ENCODE data around the gene HFM1. TPM values are rescaled to one million over a fixed set of nuclear protein-coding genes. Genes with fewer than 3 reads are reported as not detected.

The HFM1 gene
- total and polyA plus RNA-seq, 9 of the 15 experiments (the other 6 are each of a cell fraction or from before 2014, with no cell fraction given), result 1.5 to 6.4 (median 3.7) TPM

DNA sequence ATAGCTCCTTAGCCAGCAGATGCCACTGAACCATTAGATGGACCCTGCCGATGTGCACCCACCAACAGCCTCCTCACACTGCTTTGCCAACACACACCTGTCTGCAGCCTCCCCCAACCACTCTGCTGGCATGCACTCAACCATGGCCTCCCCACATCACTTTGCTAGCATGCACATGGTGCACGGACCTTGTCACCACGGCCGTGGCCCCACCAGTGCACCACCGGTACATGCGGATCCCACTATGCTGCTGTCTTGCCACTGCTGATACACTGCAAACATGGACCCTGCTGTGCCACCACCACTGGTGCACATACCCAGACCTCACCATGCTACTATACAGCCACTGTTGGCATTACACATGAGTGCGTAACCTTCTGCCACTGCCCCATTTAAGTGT, 66.1 kb downstream of the HFM1 start:
- Histone ChIP-seq H3K4me1 (replicated peaks in 1 of 2; ENCODE audit: control insufficient read depth in 2 of 2, insufficient read depth in 2 of 2, low read length in 2 of 2) (no peaks in the 10 kb centered on the region), H3K9ac (ENCODE audit: insufficient read depth in 1 of 2, low read depth in 2 of 2, low read length in 2 of 2) (no peak overlapping the region; a peak in 1 of 4 replicates), H3K27me3 (ENCODE audit: control insufficient read depth in 2 of 2, insufficient read depth in 2 of 2, low read length in 2 of 2) (no peaks in the 10 kb centered on the region), H3K4me2 (ENCODE audit: insufficient read depth, low read length) (no peak overlapping the region), H3K36me3 (ENCODE audit: control insufficient read depth, insufficient read depth, low read length) (no peaks in the 10 kb centered on the region), H3K79me2 (ENCODE audit: control insufficient read depth, insufficient read depth, low read length) (no peaks in the 10 kb centered on the region), H3K9me3 (replicated peaks; ENCODE audit: control insufficient read depth, insufficient read depth, low read depth, low read length) (no peaks in the 10 kb centered on the region), H3K9me1 (ENCODE audit: control insufficient read depth, insufficient read depth, low read length) (no peaks in the 10 kb centered on the region), H3K4me3 (no peak overlapping the region), H2AFZ (ENCODE audit: low read depth, low read length) (no peak overlapping the region), H4K20me1 (replicated peaks; ENCODE audit: control insufficient read depth, insufficient read depth, low read length) (no peaks in the 10 kb centered on the region), H3K27ac (ENCODE audit: extremely low read depth, low read depth, low read length) (no peak overlapping the region)
- ChIA-PET CTCF (ENCODE audit: low intra/inter-chr PET ratio) (no interaction called here), POLR2A (no interaction called here)
- no peak for TF ChIP-seq MECOM (CRISPR knock-in tag; IDR thresholded peaks at IDR 0.05)
- no peak for TF ChIP-seq ZNF561 (CRISPR knock-in tag; conservative IDR thresholded peaks at IDR 0.05)
- no peak for TF ChIP-seq EZH2 (IDR thresholded peaks at IDR 0.05; ENCODE audit: borderline replicate concordance, low read depth, low read length)
- TF ChIP-seq IFI16 (CRISPR knock-in tag; IDR thresholded peaks at IDR 0.05), result no peak
- no TSS peak for BruUV-seq (replicated peaks)
- FAIRE-seq, result no peak
- in situ Hi-C loops (cut with MboI) (no loop called here), intact Hi-C loops (cut with micrococcal nuclease) (no loop called here)
- no peak for ATAC-seq
- 57% methylated on average over 7 of the region's 7 CpGs for WGBS (ENCODE audit: insufficient coverage, low coverage, missing lambda C conversion rate)
- DNase-seq (ENCODE audit: extremely low read depth in 1 of 4, low spot score in 3 of 4), result no peak

DNA sequence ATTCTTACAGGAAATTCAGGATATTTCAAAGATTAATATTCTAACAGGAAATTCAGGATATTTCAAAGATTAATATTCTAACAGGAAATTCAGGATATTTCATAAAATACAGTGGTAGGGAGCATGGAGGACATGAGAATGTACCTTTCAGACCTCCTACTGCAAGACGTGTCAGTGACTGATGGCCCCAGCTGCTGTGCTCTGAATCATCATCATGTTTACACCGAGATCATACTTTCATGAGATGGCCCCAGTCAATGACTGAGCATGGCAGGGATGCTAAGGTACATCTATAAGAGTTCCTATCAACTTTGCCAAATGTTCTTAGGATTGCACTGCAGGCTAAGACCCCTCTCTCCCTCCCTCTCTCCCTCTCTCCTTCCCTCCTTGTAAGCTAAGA, 69.0 kb downstream of the HFM1 start:
- 5% methylated on average over 2 of the region's 2 CpGs for WGBS (ENCODE audit: insufficient coverage, low coverage, missing lambda C conversion rate)
- CTCF ChIA-PET (ENCODE audit: low intra/inter-chr PET ratio), result no interaction called here

More for the DNA sequence above, 69.0 kb downstream of the HFM1 start:
- POLR2A ChIA-PET, result interaction anchor here (0.9 kb wide), 1 partner anchor 26 kb away, joined by 3 read pairs; no protein-coding TSS in a partner anchor
- no peaks in the 10 kb centered on the region for H3K9me3 ChIP-seq (replicated peaks; ENCODE audit: control insufficient read depth, insufficient read depth, low read depth, low read length)
- DNase-seq (ENCODE audit: extremely low read depth in 1 of 4, low spot score in 3 of 4), result no peak
- no peaks in the 10 kb centered on the region for H3K4me1 ChIP-seq (replicated peaks in 1 of 2; ENCODE audit: control insufficient read depth in 2 of 2, insufficient read depth in 2 of 2, low read length in 2 of 2)
- intact Hi-C loops (cut with micrococcal nuclease) (no loop called here), in situ Hi-C loops (cut with MboI) (no loop called here)
- no TSS peak for BruUV-seq (replicated peaks)
- no peak; the same call in 2 of the 3 replicates for ATAC-seq
- no peak for FAIRE-seq
- H3K36me3 ChIP-seq (ENCODE audit: control insufficient read depth, insufficient read depth, low read length), result no peaks in the 10 kb centered on the region
- H3K4me2 ChIP-seq (ENCODE audit: insufficient read depth, low read length), result no peak overlapping the region
- no peak overlapping the region for H3K9ac ChIP-seq (ENCODE audit: insufficient read depth in 1 of 2, low read depth in 2 of 2, low read length in 2 of 2)
- H3K79me2 ChIP-seq (ENCODE audit: control insufficient read depth, insufficient read depth, low read length), result no peaks in the 10 kb centered on the region
- no peak overlapping the region for H3K4me3 ChIP-seq
- no peak overlapping the region for H3K27ac ChIP-seq (ENCODE audit: extremely low read depth, low read depth, low read length)
- no peak for TF ChIP-seq ZNF589 (CRISPR knock-in tag; IDR thresholded peaks at IDR 0.05; ENCODE audit: low read depth)
- no peak for TF ChIP-seq SRSF3 (IDR thresholded peaks at IDR 0.05; ENCODE audit: insufficient read depth, low read length)
- no peak for TF ChIP-seq TCF7L2 (IDR thresholded peaks at IDR 0.05; ENCODE audit: low read depth, low read length)
- TF ChIP-seq POLR2G (IDR thresholded peaks at IDR 0.05; ENCODE audit: low read depth, low read length), result no peak
- TF ChIP-seq MIER1 (IDR thresholded peaks at IDR 0.05; ENCODE audit: low read depth), result no peak
- TF ChIP-seq GTF2F1 (IDR thresholded peaks at IDR 0.05; ENCODE audit: low read depth, low read length), result no peak
- TF ChIP-seq, protein P1, sequence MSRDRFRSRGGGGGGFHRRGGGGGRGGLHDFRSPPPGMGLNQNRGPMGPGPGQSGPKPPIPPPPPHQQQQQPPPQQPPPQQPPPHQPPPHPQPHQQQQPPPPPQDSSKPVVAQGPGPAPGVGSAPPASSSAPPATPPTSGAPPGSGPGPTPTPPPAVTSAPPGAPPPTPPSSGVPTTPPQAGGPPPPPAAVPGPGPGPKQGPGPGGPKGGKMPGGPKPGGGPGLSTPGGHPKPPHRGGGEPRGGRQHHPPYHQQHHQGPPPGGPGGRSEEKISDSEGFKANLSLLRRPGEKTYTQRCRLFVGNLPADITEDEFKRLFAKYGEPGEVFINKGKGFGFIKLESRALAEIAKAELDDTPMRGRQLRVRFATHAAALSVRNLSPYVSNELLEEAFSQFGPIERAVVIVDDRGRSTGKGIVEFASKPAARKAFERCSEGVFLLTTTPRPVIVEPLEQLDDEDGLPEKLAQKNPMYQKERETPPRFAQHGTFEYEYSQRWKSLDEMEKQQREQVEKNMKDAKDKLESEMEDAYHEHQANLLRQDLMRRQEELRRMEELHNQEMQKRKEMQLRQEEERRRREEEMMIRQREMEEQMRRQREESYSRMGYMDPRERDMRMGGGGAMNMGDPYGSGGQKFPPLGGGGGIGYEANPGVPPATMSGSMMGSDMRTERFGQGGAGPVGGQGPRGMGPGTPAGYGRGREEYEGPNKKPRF (IDR thresholded peaks at IDR 0.05; ENCODE audit: low read depth, low read length), result no peak
- no peaks in the 10 kb centered on the region for H3K27me3 ChIP-seq (ENCODE audit: control insufficient read depth in 2 of 2, insufficient read depth in 2 of 2, low read length in 2 of 2)
- no peak overlapping the region for H2AFZ ChIP-seq (ENCODE audit: low read depth, low read length)
- H3K9me1 ChIP-seq (ENCODE audit: control insufficient read depth, insufficient read depth, low read length), result no peaks in the 10 kb centered on the region
- H4K20me1 ChIP-seq (replicated peaks; ENCODE audit: control insufficient read depth, insufficient read depth, low read length), result no peaks in the 10 kb centered on the region

Data from K562 (cell line).